Left ventricle myocardium inferior (tissue), 1 donor: ENCODE data around the gene FAM3B. TPM values are rescaled to one million over a fixed set of nuclear protein-coding genes. Genes with fewer than 3 reads are reported as not detected.

Experiments
- DNase-seq: peaks from one replicate; pipeline ENCODE4 v3.0.0-alpha.2; 2020
- H3K27ac ChIP-seq: fragments of 200-600 bp; replicated peaks from 2 replicates; pipeline ENCODE4 v1.8.0; 2021
- H3K27me3 ChIP-seq: fragments of 200-600 bp; 2 replicates; pipeline ENCODE4 v1.8.0; 2021; ENCODE audit warnings: low read depth
- H3K36me3 ChIP-seq: fragments of 200-600 bp; 2 replicates; pipeline ENCODE4 v1.8.0; 2021
- H3K4me1 ChIP-seq: fragments of 200-600 bp; 2 replicates; pipeline ENCODE4 v1.8.0; 2021
- H3K4me3 ChIP-seq: fragments of 200-600 bp; 2 replicates; pipeline ENCODE4 v1.8.0; 2021; ENCODE audit warnings: mild to moderate bottlenecking, moderate library complexity
- H3K9me3 ChIP-seq: fragments of 200-600 bp; replicated peaks from 2 replicates; pipeline ENCODE4 v1.8.0; 2021
- intact Hi-C: fragments of 100-400 bp; cut with micrococcal nuclease; formaldehyde crosslinking; loops from one replicate; pipeline ENCODE4 v1.11.0; 2022
- total RNA-seq: library from RNA; stranded (reverse); fragmentation: NEBNext Ultra II Directional; extraction: Animal tissue kit (Norgen Biotek cat#: 25700); gene quantifications from one replicate; pipeline ENCODE4 v1.2.1, GENCODE V29; 2021
- TF ChIP-seq, protein P1 (sequence below): fragments of 200-600 bp; IDR thresholded peaks from 2 replicates; pipeline ENCODE4 v1.8.0; 2021; ENCODE audit warnings: antibody characterized with exemption, mild to moderate bottlenecking, borderline replicate concordance
- donor health status: DM: no; HTN: yes; CAD: no; lungs with severe emphysema.

Gene FAM3B
- total RNA-seq, 1 donor from 2014 or later, result not detected

DNA sequence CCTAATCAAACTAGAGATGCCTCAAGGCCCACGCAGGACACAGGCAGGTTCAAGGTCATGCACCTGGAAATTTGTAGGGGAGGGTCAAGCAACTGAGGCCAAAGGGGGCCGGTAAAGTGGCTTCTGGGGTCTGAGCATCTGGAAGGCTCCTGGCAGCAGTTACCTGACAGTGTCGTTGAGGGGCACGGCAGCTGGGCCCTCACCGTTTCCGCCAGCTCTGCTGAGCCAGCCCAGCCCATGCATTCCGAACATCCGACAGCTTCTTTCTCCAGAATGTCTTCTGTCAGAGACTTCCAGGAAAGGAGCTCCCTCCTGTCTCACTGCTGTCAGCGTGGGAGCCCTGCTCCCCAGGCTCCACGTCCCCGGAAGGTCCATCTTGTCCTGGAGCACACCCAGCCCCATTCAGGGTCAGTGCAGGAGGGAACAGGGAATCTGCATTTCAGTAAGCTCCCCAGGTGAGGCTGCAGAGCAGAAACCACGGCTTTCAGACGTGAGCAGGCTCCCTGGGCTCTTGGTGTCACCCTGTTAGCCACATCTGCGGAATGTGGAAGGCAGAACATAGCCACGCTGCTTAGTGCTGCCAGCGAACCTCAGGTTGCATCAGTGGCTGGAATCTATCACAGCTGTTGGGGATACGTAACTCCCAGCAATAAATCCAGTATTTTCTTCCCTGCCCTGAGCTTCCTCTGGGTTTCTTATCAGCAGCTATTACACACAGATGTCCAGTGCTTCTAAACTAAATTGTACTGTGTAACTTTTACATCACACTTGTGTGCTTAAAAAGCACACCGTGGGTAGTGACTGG, 36.3 kb upstream of the FAM3B start:
- H3K4me3 ChIP-seq, result no peak overlapping the region
- DNase-seq, result no peak
- no peak overlapping the region for H3K27ac ChIP-seq
- TF ChIP-seq, protein P1, sequence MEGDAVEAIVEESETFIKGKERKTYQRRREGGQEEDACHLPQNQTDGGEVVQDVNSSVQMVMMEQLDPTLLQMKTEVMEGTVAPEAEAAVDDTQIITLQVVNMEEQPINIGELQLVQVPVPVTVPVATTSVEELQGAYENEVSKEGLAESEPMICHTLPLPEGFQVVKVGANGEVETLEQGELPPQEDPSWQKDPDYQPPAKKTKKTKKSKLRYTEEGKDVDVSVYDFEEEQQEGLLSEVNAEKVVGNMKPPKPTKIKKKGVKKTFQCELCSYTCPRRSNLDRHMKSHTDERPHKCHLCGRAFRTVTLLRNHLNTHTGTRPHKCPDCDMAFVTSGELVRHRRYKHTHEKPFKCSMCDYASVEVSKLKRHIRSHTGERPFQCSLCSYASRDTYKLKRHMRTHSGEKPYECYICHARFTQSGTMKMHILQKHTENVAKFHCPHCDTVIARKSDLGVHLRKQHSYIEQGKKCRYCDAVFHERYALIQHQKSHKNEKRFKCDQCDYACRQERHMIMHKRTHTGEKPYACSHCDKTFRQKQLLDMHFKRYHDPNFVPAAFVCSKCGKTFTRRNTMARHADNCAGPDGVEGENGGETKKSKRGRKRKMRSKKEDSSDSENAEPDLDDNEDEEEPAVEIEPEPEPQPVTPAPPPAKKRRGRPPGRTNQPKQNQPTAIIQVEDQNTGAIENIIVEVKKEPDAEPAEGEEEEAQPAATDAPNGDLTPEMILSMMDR, result no peak
- no peaks in the 10 kb centered on the region for H3K9me3 ChIP-seq
- intact Hi-C loops, result no loop called here
- peaks cover 22% of the 10 kb centered on the region for H3K27me3 ChIP-seq
- peaks cover 8% of the 10 kb centered on the region for H3K36me3 ChIP-seq
- peaks cover 7% of the 10 kb centered on the region for H3K4me1 ChIP-seq

DNA sequence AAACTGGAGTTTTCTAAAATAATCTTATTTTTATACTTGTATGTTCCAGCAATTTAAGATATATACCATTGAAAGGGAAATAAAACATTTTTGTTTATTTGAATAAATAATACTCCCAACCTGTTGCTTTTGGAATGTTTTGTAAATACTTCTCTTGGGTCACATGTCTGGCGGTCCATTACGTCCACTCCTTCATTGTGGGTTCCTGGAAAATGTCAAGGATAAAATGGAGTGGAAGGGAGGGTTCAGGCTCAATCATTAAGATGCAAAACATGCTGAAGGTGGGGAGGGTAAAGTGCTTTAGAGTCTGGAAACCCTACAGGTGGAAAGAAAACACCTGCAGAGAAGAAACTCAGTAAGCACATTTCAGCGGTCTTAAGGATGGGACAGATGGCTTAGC, 34.2 kb upstream of the FAM3B start:
- no peak for DNase-seq
- H3K4me3 ChIP-seq, result no peak overlapping the region
- H3K9me3 ChIP-seq, result no peaks in the 10 kb centered on the region
- no peak overlapping the region for H3K27ac ChIP-seq
- no peaks in the 10 kb centered on the region for H3K36me3 ChIP-seq
- peaks cover 26% of the 10 kb centered on the region for H3K27me3 ChIP-seq
- intact Hi-C loops, result loop anchor here (2.0 kb wide), 1 partner anchor 178 kb away; no protein-coding TSS in a partner anchor
- peaks cover 7% of the 10 kb centered on the region for H3K4me1 ChIP-seq
- TF ChIP-seq, protein P1, result no peak

DNA sequence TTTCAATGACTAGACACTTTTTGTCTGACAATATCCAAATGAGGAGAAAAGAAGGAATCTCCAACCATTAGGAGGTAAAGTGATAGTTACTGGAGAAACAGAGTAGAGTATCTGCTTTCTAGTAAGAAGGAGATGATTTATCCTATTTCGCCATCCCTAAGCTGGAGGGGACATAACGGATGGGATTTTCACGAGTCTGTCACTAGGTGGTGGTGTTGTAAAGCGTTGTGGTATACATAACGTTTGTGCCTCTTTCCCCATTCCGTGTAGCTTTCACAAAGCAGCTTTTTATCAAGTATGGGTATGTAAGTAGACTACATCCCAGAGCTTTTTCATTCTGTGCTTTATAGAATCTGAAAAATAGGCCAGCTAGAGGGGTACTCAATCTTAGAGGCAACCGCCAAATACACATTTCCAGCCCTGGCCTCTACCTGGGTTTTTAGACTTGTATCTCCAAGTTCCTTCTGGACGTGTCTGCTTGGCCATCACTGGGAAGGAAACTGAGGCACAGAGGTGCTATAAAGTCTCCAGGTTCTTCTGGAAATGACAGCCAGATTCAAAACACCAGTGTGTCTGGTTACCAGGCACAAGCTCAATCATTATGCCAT, 33.3 kb upstream of the FAM3B start:
- Histone ChIP-seq H3K9me3 (no peaks in the 10 kb centered on the region), H3K4me1 (peaks cover 5% of the 10 kb centered on the region), H3K27ac (no peak overlapping the region), H3K27me3 (peaks cover 26% of the 10 kb centered on the region), H3K4me3 (no peak overlapping the region), H3K36me3 (no peaks in the 10 kb centered on the region)
- intact Hi-C loops, result loop anchor here (2.0 kb wide), 1 partner anchor 177 kb away; no protein-coding TSS in a partner anchor
- no peak for DNase-seq
- TF ChIP-seq, protein P1, result peak; percentile 82

DNA sequence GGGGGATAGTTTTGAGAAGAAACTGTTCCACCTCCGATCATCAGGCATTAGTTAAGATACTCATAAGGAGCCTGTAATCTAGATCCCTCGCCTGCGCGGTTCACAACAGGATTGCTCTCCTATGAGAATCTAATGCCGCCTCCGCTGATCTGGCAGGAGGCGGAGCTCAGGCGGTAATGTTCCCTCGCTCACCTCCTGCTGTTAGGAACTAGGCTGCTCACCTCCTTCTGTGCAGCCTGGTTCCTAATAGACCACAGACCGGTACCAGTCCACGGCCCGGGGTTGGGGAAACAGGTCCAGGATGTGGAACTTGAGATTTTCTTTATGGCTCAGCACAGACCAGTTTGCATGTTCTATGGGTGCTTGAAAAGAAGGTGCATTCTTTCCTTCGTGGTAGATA, 27.2 kb upstream of the FAM3B start:
- no peak overlapping the region for H3K4me3 ChIP-seq
- no peaks in the 10 kb centered on the region for H3K36me3 ChIP-seq
- intact Hi-C loops, result no loop called here
- H3K9me3 ChIP-seq, result no peaks in the 10 kb centered on the region
- no peaks in the 10 kb centered on the region for H3K4me1 ChIP-seq
- no peak for DNase-seq
- peaks cover 67% of the 10 kb centered on the region for H3K27me3 ChIP-seq
- no peak overlapping the region for H3K27ac ChIP-seq
- TF ChIP-seq, protein P1, result no peak

DNA sequence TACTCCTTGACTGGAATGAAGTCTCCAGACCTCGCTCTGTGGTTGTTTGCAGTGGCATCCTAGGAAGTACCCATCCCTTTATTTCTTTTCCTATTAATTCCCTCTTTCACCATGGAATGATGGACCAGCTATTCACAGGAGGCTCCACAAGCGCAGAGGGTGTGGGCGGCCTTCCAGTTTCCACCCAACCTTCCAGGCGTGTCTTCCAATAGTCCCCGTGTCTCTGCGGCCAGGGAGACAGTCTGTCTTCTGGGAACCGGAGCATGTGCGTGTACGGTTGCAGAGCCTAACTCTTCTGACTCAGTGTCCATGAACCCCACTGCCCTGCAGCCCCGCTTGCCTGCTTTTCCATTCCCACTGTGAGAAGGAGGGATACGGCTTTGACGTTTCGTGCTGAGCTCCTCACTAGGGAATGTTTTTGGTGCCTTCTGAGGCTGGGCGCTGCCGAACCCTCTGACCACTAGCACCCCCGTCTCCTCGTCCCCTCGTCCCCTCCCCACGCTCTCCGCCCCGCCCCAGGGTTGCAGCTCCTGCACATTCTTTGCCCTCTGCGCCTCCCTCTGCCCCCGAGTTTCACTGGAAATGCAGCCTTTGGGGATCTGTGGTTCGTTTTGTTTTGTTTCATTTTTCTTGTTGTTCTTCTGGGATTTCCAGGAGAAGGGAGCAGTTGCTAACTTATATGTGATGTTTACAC, 26.3 kb upstream of the FAM3B start:
- no peak overlapping the region for H3K27ac ChIP-seq
- H3K27me3 ChIP-seq, result peaks cover 70% of the 10 kb centered on the region
- peak overlapping the region; percentile 45 for H3K4me3 ChIP-seq
- intact Hi-C loops, result no loop called here
- no peak for DNase-seq
- no peaks in the 10 kb centered on the region for H3K9me3 ChIP-seq
- no peaks in the 10 kb centered on the region for H3K36me3 ChIP-seq
- TF ChIP-seq, protein P1, result no peak
- no peaks in the 10 kb centered on the region for H3K4me1 ChIP-seq
